Adrenal gland (tissue), 12 donors: Measurements from ENCODE around the gene MXRA7. TPM values are rescaled to one million over a fixed set of nuclear protein-coding genes. Genes with fewer than 3 reads are reported as not detected.
A peak's percentile ranks its signal among the peaks of the same experiment; 100 is the strongest.
"Not testable (repeated sequence)": the region's sequence is repeated elsewhere in the genome, so short reads cannot be mapped to it uniquely, and the experiment has no call there.

Experiments
- DNase-seq, 7 donors: peaks; one replicate each; pipeline ENCODE4 v3.0.0-alpha.2; 2019 to 2020
- H3K27ac ChIP-seq, 5 donors: fragments of 200-600 bp; sonication (generic) in 4 of 5; 1 replicate in 3 of 5; 2 replicates in 2 of 5; pipeline versions ENCODE4 v1.5.1 to v1.8.0; 2016 to 2020; ENCODE audit warnings: mild to moderate bottlenecking in 1 of 5
- H3K27me3 ChIP-seq: fragments of 200-600 bp; 2 replicates; pipeline ENCODE4 v1.8.0; 2021
- H3K36me3 ChIP-seq, 2 donors: fragments of 200-600 bp; replicated peaks in 1 of 2; 1 replicate in 1 of 2; 2 replicates in 1 of 2; pipeline versions ENCODE4 v1.5.1 to v1.8.0; 2018 to 2022
- H3K4me1 ChIP-seq, 2 donors: fragments of 200-600 bp; replicated peaks in 1 of 2; 1 replicate in 1 of 2; 2 replicates in 1 of 2; pipeline versions ENCODE4 v1.5.1 to v1.8.0; 2018 to 2021
- H3K4me3 ChIP-seq, 4 donors: fragments of 200-600 bp; sonication (generic) in 3 of 4; one replicate each; pipeline ENCODE4 v1.5.1; 2016 to 2018
- H3K9me3 ChIP-seq, 3 donors: fragments of 200-600 bp; sonication (generic) in 1 of 3; replicated peaks in 1 of 3; 1 replicate in 2 of 3; 2 replicates in 1 of 3; pipeline versions ENCODE4 v1.5.1 to v1.8.0; 2016 to 2021
- POLR2A ChIP-seq, 2 donors: fragments of 450-650 bp; IDR thresholded peaks; one replicate each; pipeline ENCODE4 v1.6.1; 2017; ENCODE audit warnings: antibody characterized with exemption in 2 of 2, mild to moderate bottlenecking in 2 of 2, moderate library complexity in 1 of 2
- WGBS, 4 donors: extraction: QIAGEN DNeasy Blood & Tissue Kit in 2 of 4; methylation state at CpG; one replicate each; pipeline versions ENCODE4 v1.1.5 to v1.1.7; 2013 to 2017; 5-methylcytosine and 5-hydroxymethylcytosine counted together
- intact Hi-C, 2 donors: fragments of 100-400 bp; cut with DNase I; formaldehyde crosslinking; loops; one replicate each; pipeline versions ENCODE4 v1.14.1 to v1.15.0; 2022 to 2023
- polyA plus RNA-seq, 3 donors: library from polyadenylated mRNA; stranded (reverse); fragments of 200-250 nt in 2 of 3; fragments of 350-450 nt in 1 of 3; fragmentation: Illumina TruSeq in 1 of 3; extraction: RNeasy Lipid Tissue Mini Kit (QIAGEN cat#74804) in 1 of 3; gene quantifications; one replicate each; pipeline ENCODE4 v1.2.3, GENCODE V29; 2013 to 2014
- total RNA-seq, 9 donors: library from RNA; depleted of rRNA in 4 of 9; stranded (reverse); fragments of >200 nt in 4 of 9; fragments of 120-200 nt in 1 of 9; fragmentation: NEBNext Ultra II Directional in 1 of 9; extraction: Animal tissue kit (Norgen Biotek cat#: 25700) in 1 of 9; gene quantifications; one replicate each; pipeline versions ENCODE4 v1.1.0 to v1.2.4, GENCODE V29; 2013 to 2023
- TF ChIP-seq, protein P1 (sequence below), 6 experiments: fragments of 450-650 bp in 4 of 6; fragments of 200-600 bp in 2 of 6; sonication (generic) in 1 of 6; IDR thresholded peaks; 1 replicate in 5 of 6; 2 replicates in 1 of 6; pipeline versions ENCODE4 v1.5.1 to v1.8.0; 2016 to 2021; ENCODE audit warnings: antibody characterized with exemption in 6 of 6, mild to moderate bottlenecking in 2 of 6, moderate library complexity in 1 of 6
- donor health status: healthy with polysubstance abuse.
- donor health status: Bipolar disorder and iron deficiency.
- donor health status: DM: yes; HTN: yes; CAD: no.
- donor health status: DM: no; HTN: no; CAD: no.
- donor health status: DM: no; HTN: no; CAD: no.
- donor health status: DM: yes; HTN: yes; CAD: no.

The MXRA7 gene
- total and polyA plus RNA-seq, 12 donors, result 81.5 to 671 (median 356) TPM

DNA sequence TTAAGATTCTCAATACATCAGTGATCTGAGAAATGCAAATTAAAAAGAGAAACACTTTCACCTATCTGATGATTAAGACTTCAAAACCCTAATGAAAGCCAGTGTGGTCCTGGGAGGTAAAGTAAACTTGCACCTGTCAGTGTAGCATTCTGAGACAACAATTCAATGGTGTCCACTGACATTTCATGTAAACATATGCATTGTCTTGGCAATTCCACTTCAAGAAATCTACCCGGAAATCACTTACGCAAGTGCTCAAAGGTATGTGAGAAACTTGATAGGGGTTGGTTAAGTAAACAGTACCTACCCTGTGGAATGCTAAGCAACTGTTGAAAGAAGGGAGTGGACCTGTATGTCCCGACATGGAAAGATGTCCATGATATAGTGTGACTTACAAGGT is 69.3 kb downstream of the MXRA7 start:
- no peak for TF ChIP-seq POLR2A (IDR thresholded peaks at IDR 0.05)
- TF ChIP-seq, protein P1, sequence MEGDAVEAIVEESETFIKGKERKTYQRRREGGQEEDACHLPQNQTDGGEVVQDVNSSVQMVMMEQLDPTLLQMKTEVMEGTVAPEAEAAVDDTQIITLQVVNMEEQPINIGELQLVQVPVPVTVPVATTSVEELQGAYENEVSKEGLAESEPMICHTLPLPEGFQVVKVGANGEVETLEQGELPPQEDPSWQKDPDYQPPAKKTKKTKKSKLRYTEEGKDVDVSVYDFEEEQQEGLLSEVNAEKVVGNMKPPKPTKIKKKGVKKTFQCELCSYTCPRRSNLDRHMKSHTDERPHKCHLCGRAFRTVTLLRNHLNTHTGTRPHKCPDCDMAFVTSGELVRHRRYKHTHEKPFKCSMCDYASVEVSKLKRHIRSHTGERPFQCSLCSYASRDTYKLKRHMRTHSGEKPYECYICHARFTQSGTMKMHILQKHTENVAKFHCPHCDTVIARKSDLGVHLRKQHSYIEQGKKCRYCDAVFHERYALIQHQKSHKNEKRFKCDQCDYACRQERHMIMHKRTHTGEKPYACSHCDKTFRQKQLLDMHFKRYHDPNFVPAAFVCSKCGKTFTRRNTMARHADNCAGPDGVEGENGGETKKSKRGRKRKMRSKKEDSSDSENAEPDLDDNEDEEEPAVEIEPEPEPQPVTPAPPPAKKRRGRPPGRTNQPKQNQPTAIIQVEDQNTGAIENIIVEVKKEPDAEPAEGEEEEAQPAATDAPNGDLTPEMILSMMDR (IDR thresholded peaks at IDR 0.05), result no peak
- DNase-seq, result no peak
- Histone ChIP-seq H3K27ac (no peak overlapping the region), H3K36me3 (no peaks in the 10 kb centered on the region), H3K9me3 (peaks cover 4 to 5% (median 4%) of the 10 kb centered on the region in 3 donors), H3K27me3 (no peaks in the 10 kb centered on the region), H3K4me1 (peaks cover 7 to 11% of the 10 kb centered on the region in 2 donors), H3K4me3 (no peak overlapping the region)
- intact Hi-C loops, result no loop called here
- WGBS, 4 donors, result 53 to 61% (median 55%) methylated on average over 3 of the region's 3 CpGs

DNA sequence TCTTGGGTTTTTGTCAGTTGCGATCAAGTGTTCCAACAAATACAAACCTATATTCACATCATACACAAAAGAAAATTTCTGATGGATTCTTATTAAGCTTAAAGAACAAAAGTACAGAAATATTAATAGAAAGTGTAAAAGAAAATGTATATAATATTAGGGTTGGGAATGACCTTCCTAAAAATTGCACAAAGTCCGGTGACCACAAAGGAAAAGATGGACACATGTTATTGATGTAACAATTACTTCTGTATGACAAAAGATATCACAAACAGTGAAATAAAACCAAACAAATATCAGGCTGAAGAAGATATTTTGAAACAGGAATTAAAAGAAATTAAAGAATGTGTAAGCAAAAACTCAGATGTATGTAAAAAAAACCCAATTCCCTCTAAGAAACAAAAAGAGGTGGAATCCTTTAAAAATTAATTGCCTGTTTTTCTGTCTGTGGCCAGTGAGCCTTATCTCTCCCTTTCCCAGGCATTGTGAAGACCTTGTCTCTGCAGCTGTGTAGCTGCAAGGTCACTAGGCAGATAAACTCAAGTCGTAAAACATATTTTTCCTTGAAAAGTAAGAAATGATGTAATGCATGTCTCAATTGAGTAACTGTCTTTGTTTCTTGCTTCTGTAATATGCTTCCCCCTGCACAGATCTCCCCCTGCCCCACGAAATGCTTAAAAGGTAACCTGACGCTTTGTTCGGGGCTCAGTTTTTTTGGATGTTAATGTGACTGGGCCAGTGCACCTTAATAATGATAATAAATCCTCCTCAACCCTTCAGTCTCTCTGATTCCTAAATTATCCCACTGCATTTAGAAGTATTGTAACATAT is 70.0 kb downstream of the MXRA7 start:
- Histone ChIP-seq H3K4me1 (peaks cover 7 to 11% of the 10 kb centered on the region in 2 donors), H3K27me3 (no peaks in the 10 kb centered on the region), H3K4me3 (no peak overlapping the region), H3K36me3 (no peaks in the 10 kb centered on the region), H3K9me3 (no peaks in the 10 kb centered on the region), H3K27ac (peak overlapping the region in 1 of 5 donors; percentile 17)
- no peak for TF ChIP-seq POLR2A (IDR thresholded peaks at IDR 0.05)
- TF ChIP-seq, protein P1 (IDR thresholded peaks at IDR 0.05), result no peak
- 39 to 49% (median 45%) methylated on average over 6 of the region's 6 CpGs for WGBS, 4 donors
- peak in 4 of 7 donors; percentile 48 to 65 (median 52) for DNase-seq
- intact Hi-C loops, result no loop called here

DNA sequence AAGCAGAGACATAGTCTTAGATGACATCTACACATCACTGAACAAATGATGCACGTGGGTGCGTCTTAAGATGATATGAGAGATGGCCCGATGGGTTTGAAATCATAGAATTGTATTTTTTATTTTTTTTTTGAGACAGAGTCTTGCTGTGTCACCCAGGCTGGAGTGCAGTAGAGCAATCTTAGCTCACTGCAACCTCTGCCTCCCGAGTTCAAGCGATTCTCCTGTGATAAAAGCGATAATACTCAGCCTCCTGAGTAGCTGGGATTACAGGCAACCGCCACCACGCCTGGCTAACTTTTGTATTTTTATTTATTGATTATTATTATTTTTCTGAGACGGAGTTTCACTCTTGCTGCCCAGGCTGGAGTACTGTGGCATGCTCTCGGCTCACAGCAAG is 72.5 kb downstream of the MXRA7 start:
- WGBS, 4 donors, result 87 to 95% (median 95%) methylated on average over 10 of the region's 10 CpGs
- H3K27ac ChIP-seq, result no peak overlapping the region
- H3K36me3 ChIP-seq, result no peaks in the 10 kb centered on the region
- H3K4me1 ChIP-seq, result peaks cover 7 to 11% of the 10 kb centered on the region in 2 donors
- no peak overlapping the region for H3K4me3 ChIP-seq
- H3K9me3 ChIP-seq, result no peaks in the 10 kb centered on the region
- no peak for DNase-seq
- H3K27me3 ChIP-seq, result no peaks in the 10 kb centered on the region
- no peak for TF ChIP-seq POLR2A (IDR thresholded peaks at IDR 0.05)
- TF ChIP-seq, protein P1 (IDR thresholded peaks at IDR 0.05), result no peak
- intact Hi-C loops, result no loop called here

DNA sequence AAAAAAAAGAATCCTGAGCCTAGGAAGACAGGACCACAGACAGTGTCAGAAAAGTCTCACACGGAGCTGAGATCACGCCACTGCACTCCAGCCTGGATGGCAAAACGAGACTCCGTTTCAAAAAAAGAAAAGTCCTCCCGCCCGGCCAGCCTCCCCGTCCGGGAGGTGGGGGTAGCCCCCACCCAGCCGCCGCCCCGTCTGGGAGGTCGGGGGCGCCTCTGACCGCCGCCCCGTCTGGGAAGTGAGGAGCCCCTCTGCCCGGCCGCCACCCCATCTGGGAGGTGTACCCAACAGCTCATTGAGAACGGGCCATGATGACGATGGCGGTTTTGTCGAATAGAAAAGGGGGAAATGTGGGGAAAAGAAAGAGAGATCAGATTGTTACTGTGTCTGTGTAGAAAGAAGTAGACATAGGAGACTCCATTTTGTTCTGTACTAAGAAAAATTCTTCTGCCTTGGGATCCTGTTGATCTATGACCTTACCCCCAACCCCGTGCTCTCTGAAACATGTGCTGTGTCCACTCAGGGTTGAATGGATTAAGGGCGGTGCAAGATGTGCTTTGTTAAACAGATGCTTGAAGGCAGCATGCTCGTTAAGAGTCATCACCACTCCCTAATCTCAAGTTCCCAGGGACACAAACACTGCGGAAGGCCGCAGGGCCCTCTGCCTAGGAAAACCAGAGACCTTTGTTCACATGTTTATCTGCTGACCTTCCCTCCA is 74.1 kb downstream of the MXRA7 start:
- H3K4me1 ChIP-seq, result peaks cover 7 to 11% of the 10 kb centered on the region in 2 donors
- H3K4me3 ChIP-seq, H3K36me3 ChIP-seq, intact Hi-C loops, H3K9me3 ChIP-seq, DNase-seq, H3K27ac ChIP-seq, H3K27me3 ChIP-seq: not testable (repeated sequence)
- WGBS, 4 donors, result 69 to 75% (median 74%) methylated on average over 18 to 23 of the region's 27 CpGs
